Measurements from ENCODE around the gene ADAMTS7. TPM values are rescaled to one million over a fixed set of nuclear protein-coding genes. Genes with fewer than 3 reads are reported as not detected.
"Not testable (repeated sequence)": the region's sequence is repeated elsewhere in the genome, so short reads cannot be mapped to it uniquely, and the experiment has no call there.

Gene ADAMTS7
- total RNA-seq, 4 donors from 2014 or later = 0.29 to 21.4 (median 7.5) TPM

DNA sequence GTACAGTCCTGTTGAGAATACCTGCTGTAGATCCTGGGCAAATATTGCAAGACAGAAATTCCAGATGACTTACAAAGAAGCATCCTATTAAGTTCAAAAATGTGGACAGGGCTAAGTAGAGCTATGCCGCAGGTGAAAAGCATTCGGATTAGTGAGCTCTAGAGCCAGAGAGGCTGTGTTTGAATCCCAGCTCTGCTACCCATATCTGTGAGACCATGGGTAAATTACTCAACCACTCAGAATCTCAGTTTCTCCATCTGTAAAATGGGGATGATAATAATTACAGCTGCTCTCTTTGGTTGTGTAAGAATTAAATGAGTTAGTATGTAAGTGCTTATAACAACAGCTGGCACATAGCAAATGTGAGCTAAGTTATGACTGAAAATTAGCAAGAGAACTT is 3.9 kb downstream of the ADAMTS7 start:
- no peak for DNase-seq
- Histone ChIP-seq H3K36me3 (no peaks in the 10 kb centered on the region), H3K27ac (no peak overlapping the region), H3K27me3 (no peaks in the 10 kb centered on the region), H3K4me3 (no peak overlapping the region), H3K9me3 (no peaks in the 10 kb centered on the region), H3K4me1 (peaks cover 0 to 6% of the 10 kb centered on the region in 2 donors)
- TF ChIP-seq POLR2A (IDR thresholded peaks at IDR 0.05) = no peak
- TF ChIP-seq, protein P1, sequence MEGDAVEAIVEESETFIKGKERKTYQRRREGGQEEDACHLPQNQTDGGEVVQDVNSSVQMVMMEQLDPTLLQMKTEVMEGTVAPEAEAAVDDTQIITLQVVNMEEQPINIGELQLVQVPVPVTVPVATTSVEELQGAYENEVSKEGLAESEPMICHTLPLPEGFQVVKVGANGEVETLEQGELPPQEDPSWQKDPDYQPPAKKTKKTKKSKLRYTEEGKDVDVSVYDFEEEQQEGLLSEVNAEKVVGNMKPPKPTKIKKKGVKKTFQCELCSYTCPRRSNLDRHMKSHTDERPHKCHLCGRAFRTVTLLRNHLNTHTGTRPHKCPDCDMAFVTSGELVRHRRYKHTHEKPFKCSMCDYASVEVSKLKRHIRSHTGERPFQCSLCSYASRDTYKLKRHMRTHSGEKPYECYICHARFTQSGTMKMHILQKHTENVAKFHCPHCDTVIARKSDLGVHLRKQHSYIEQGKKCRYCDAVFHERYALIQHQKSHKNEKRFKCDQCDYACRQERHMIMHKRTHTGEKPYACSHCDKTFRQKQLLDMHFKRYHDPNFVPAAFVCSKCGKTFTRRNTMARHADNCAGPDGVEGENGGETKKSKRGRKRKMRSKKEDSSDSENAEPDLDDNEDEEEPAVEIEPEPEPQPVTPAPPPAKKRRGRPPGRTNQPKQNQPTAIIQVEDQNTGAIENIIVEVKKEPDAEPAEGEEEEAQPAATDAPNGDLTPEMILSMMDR (IDR thresholded peaks at IDR 0.05) = no peak
- intact Hi-C loops (cut with DNase I; ENCODE audit: low total_unique reads) = no loop called here

DNA sequence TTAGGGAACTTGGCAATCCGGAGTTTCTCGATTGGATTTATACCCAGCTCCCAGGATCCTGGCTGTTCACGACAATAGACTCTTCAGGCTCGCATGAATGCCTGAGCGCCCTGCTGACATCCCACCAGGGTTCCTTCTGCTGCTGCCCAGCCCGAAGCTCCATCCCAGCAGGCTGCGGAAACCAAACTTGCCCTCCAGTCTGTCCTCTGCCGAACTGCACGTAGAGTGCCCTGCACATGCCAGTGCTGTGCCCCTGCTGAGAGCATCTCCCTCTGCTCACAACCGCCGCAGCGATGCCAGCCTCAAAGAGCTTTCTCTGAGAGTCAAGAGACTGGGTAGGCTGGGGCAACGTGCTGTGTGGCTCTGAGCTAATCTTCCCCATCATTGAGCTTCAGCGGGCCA is 6.9 kb downstream of the ADAMTS7 start:
- no peak for DNase-seq
- intact Hi-C loops (cut with DNase I; ENCODE audit: low total_unique reads) = no loop called here
- H3K36me3 ChIP-seq = no peaks in the 10 kb centered on the region
- H3K4me1 ChIP-seq = no peaks in the 10 kb centered on the region
- no peak overlapping the region for H3K27ac ChIP-seq
- H3K4me3 ChIP-seq = no peak overlapping the region
- no peaks in the 10 kb centered on the region for H3K27me3 ChIP-seq
- TF ChIP-seq POLR2A (IDR thresholded peaks at IDR 0.05) = no peak
- H3K9me3 ChIP-seq = no peaks in the 10 kb centered on the region

DNA sequence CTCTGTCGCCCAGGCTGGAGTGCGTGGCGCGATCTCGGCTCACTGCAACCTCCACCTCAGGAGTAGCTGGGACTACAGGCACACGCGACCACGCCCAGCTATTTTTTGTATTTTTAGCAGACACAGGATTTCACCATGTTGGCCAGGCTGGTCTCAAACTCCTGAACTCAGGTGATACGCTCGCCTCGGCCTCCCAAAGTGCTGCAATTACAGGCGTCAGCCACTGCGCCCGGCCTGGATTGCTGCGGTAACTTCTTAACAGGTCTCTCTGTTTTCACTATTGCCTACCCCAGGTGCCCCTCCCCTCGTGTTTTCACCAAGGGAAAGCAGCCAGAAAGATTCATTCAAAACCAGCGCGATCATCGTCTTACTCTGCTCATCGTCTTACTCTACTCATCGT is 10.5 kb downstream of the ADAMTS7 start:
- DNase-seq = no peak
- TF ChIP-seq, protein P1 (IDR thresholded peaks at IDR 0.05) = no peak
- no peak for TF ChIP-seq POLR2A (IDR thresholded peaks at IDR 0.05)
- Histone ChIP-seq H3K36me3 (no peaks in the 10 kb centered on the region), H3K9me3 (no peaks in the 10 kb centered on the region), H3K27me3 (no peaks in the 10 kb centered on the region), H3K4me3 (no peak overlapping the region), H3K4me1 (no peaks in the 10 kb centered on the region), H3K27ac (no peak overlapping the region)
- intact Hi-C loops (cut with DNase I; ENCODE audit: low total_unique reads) = no loop called here

DNA sequence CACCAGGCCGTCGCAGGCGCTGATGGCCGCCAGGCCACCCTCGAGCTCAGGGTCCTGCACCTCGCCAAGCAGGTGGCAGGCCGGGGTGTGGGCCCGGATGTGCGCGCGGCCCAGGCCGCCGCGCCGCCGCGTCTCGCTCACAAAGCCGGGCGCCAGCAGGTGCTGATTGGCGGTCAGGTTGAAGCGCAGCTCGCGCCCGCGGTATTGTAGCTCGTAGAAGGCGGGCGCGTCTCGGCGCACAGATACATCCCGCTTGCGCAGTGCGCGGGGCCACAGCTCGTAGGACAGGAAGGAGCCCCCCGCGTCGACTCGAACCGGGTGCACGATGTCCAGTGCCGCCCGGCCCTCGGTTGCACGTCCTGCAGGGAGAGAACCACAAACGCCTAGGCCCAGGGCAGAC is 11.1 kb downstream of the ADAMTS7 start:
- no peak for DNase-seq
- H3K9me3 ChIP-seq = no peaks in the 10 kb centered on the region
- no peaks in the 10 kb centered on the region for H3K4me1 ChIP-seq
- intact Hi-C loops (cut with DNase I; ENCODE audit: low total_unique reads) = no loop called here
- no peaks in the 10 kb centered on the region for H3K36me3 ChIP-seq
- no peak overlapping the region for H3K27ac ChIP-seq
- TF ChIP-seq, protein P1 (IDR thresholded peaks at IDR 0.05) = no peak
- no peak for TF ChIP-seq POLR2A (IDR thresholded peaks at IDR 0.05)
- H3K27me3 ChIP-seq = no peaks in the 10 kb centered on the region
- H3K4me3 ChIP-seq = no peak overlapping the region

DNA sequence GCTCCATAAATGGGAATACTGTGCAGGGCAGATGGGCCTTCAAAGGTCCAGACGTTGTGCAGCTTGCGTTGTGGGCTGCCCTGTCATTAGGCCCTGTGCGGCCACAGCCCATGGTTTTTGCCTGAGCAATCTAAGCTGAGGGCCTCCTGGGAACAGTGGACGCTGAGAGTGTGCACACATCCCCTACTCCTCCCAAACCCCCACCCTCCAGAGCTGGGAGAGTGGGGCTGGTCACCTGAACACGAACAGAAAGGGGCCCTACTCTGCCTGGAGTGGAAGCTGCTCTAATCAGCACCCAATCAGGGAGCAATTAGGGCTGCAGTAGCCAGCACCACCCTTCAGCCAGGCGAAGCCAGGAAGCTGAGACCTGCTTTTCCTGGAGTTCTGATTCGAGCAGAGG is 12.2 kb downstream of the ADAMTS7 start:
- H3K9me3 ChIP-seq; H3K4me3 ChIP-seq; H3K27me3 ChIP-seq; intact Hi-C loops (cut with DNase I; ENCODE audit: low total_unique reads); DNase-seq; H3K27ac ChIP-seq; H3K36me3 ChIP-seq; H3K4me1 ChIP-seq: not testable (repeated sequence)

DNA sequence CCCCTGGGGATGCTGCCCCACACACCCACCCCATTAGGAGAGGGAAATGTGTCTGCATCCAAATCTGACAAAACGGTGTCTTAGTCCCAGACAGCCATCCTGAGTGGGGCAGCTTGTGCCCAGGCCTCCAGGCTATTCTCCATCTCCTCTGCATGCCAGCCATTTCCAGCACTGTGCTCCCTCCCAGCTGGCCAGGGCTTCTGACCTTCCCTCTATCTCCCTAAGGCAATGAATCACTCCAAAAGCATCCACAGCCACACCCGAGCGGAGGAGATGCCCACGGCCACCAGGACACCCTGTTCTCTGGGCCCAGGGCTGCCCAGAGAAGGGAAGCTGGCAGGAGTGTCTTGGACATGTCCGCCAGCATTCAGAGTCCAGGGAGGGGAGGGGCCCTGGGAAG is 12.9 kb downstream of the ADAMTS7 start:
- H3K4me3 ChIP-seq; H3K9me3 ChIP-seq; H3K27ac ChIP-seq; H3K27me3 ChIP-seq; DNase-seq; H3K4me1 ChIP-seq; intact Hi-C loops (cut with DNase I; ENCODE audit: low total_unique reads); H3K36me3 ChIP-seq: not testable (repeated sequence)

DNA sequence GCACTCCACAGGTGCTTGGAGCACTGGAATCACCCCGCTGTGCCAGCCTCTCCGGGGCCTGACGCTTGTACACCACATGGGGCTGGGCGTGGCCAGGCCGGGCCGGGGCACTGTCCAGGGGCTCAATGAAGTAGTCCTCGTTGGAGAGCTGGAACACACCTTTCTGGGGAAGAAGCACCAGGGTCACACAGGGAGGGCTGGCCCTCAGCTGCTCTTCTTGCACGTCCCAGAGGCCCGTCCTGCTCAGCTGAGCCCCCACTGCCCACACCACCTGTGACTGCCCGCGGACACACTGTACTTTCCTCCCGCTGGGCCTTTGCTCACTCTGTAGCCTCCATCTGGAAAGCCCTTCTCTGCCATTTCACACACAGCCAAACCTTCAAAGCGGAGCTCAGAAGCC is 13.3 kb downstream of the ADAMTS7 start:
- no peak overlapping the region for H3K27ac ChIP-seq
- H3K36me3 ChIP-seq = no peaks in the 10 kb centered on the region

More for the DNA sequence above, 13.3 kb downstream of the ADAMTS7 start:
- DNase-seq = no peak
- no peaks in the 10 kb centered on the region for H3K27me3 ChIP-seq
- H3K9me3 ChIP-seq = no peaks in the 10 kb centered on the region
- no peaks in the 10 kb centered on the region for H3K4me1 ChIP-seq
- H3K4me3 ChIP-seq = no peak overlapping the region
- TF ChIP-seq, protein P1 (IDR thresholded peaks at IDR 0.05) = no peak
- intact Hi-C loops (cut with DNase I; ENCODE audit: low total_unique reads) = no loop called here

Data from uterus (tissue), 4 donors.